Esophagus muscularis mucosa (tissue), 4 donors: ENCODE measurements around the gene SHLD1.

ENCODE experiments used
- CTCF ChIP-seq, 3 experiments: fragments of 200-600 bp in 2 of 3; fragments of 450-650 bp in 1 of 3; sonication (generic) in 2 of 3; IDR thresholded peaks; one replicate each; pipeline ENCODE4 v1.5.1; 2017 to 2019; ENCODE audit warnings: antibody characterized with exemption in 3 of 3, mild to moderate bottlenecking in 2 of 3, moderate library complexity in 1 of 3
- EP300 ChIP-seq: sonication (generic); formaldehyde crosslinking; IDR thresholded peaks from one replicate; pipeline ENCODE4 v1.6.1; 2017; ENCODE audit warnings: antibody characterized with exemption
- POLR2A ChIP-seq: fragments of 450-650 bp; IDR thresholded peaks from one replicate; pipeline ENCODE4 v1.6.1; 2017; ENCODE audit warnings: antibody characterized with exemption, moderate library complexity, mild to moderate bottlenecking, low read depth
- POLR2AphosphoS5 ChIP-seq, 2 donors: sonication (generic); formaldehyde crosslinking; IDR thresholded peaks; one replicate each; pipeline ENCODE4 v1.6.1; 2017; ENCODE audit warnings: antibody characterized with exemption in 2 of 2

DNA sequence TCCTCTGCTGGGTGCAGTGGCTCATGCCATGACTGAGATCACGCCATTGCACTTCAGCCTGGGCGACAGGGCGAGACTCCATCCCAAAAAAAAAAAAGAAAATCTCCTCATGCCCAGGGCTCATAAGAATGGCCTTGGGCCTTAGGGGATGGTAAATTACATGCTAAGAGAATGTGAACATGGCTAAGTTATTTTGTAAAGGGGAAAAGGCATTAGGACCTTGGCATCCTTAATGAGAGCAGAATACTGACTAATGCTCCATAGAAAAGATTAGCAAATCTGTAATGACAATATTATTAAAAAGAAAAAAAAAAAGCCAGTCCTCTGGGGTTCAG, 12.6 kb upstream of the SHLD1 start:
- TF ChIP-seq CTCF (IDR thresholded peaks at IDR 0.05) (no peak), POLR2A (no peak), POLR2AphosphoS5 (IDR thresholded peaks at IDR 0.05) (no peak), EP300 (no peak)
